Pancreas (tissue), 10 donors: ENCODE data around the gene TCEAL9. TPM values are rescaled to one million over a fixed set of nuclear protein-coding genes. Genes with fewer than 3 reads are reported as not detected.

Experiments used
- ATAC-seq, 4 donors: fragments of 200-7000 bp; cut with Tn5 transposase; one replicate each; pipeline versions ENCODE4 v1.8.0 to v1.9.1; 2020; ENCODE audit warnings: mild to moderate bottlenecking in 4 of 4, moderate library complexity in 4 of 4
- DNase-seq, 6 donors: peaks; one replicate each; pipeline ENCODE4 v3.0.0-alpha.2; 2020
- FAIRE-seq: peaks from 2 replicates; lab custom pipeline; 2012; peaks lifted over from hg19 to GRCh38; lab: Jason Lieb, UNC
- H3K27ac ChIP-seq, 4 donors: fragments of 200-600 bp; sonication (generic); 1 replicate in 3 of 4; 2 replicates in 1 of 4; pipeline versions ENCODE4 v1.5.0 to v1.8.0; 2020
- H3K27me3 ChIP-seq, 4 donors: fragments of 200-600 bp; one replicate each; pipeline ENCODE4 v1.8.0; 2021
- H3K36me3 ChIP-seq, 3 donors: fragments of 200-600 bp; sonication (generic) in 1 of 3; one replicate each; pipeline versions ENCODE4 v1.5.0 to v1.8.0; 2020 to 2021
- H3K4me1 ChIP-seq, 3 donors: fragments of 200-600 bp; one replicate each; pipeline ENCODE4 v1.8.0; 2021
- H3K4me3 ChIP-seq, 4 donors: fragments of 200-600 bp; sonication (generic) in 2 of 4; one replicate each; pipeline versions ENCODE4 v1.5.0 to v1.8.0; 2020 to 2021
- H3K9me3 ChIP-seq, 4 donors: fragments of 200-600 bp; one replicate each; pipeline ENCODE4 v1.8.0; 2021
- CTCF ChIP-seq, 4 donors: fragments of 200-600 bp; sonication (generic) in 3 of 4; IDR thresholded peaks; one replicate each; pipeline versions ENCODE4 v1.5.0 to v1.8.0; 2021; ENCODE audit warnings: antibody characterized with exemption in 4 of 4
- WGBS, 2 donors: extraction: QIAGEN DNeasy Blood & Tissue Kit; methylation state at CpG; one replicate each; pipeline ENCODE4 v1.1.7; 2013; 5-methylcytosine and 5-hydroxymethylcytosine counted together
- intact Hi-C, 3 donors: fragments of 100-400 bp; cut with DNase I; formaldehyde crosslinking; loops; one replicate each; pipeline versions ENCODE4 v1.11.1 to v1.14.2; 2022
- polyA plus RNA-seq, 2 donors: library from polyadenylated mRNA; stranded (reverse); fragments of 200-250 nt; gene quantifications; one replicate each; pipeline ENCODE4 v1.2.3, GENCODE V29; 2013
- total RNA-seq, 6 donors: library from RNA; stranded (reverse); fragmentation: NEBNext Ultra II Directional in 4 of 6; extraction: Animal tissue kit (Norgen Biotek cat#: 25700) in 4 of 6; gene quantifications; one replicate each; pipeline versions ENCODE4 v1.2.1 to v1.2.4, GENCODE V29; 2021 to 2023
- donor health status: healthy with polysubstance abuse.
- donor health status: DM: no; HTN: no; CAD: no; lungs with moderate emphysema.
- donor health status: DM: no; HTN: no; CAD: no.
- donor health status: control.
- donor health status: control.
- donor health status: Bipolar disorder and iron deficiency.
- donor health status: DM: yes; HTN: yes; CAD: no.
- donor health status: DM: no; HTN: no; CAD: no.
- donor health status: DM: no; HTN: no; CAD: no.
- donor health status: DM: yes; HTN: yes; CAD: no.

The TCEAL9 gene
- total and polyA plus RNA-seq, 8 donors, result 7.3 to 71.8 (median 14.9) TPM

DNA sequence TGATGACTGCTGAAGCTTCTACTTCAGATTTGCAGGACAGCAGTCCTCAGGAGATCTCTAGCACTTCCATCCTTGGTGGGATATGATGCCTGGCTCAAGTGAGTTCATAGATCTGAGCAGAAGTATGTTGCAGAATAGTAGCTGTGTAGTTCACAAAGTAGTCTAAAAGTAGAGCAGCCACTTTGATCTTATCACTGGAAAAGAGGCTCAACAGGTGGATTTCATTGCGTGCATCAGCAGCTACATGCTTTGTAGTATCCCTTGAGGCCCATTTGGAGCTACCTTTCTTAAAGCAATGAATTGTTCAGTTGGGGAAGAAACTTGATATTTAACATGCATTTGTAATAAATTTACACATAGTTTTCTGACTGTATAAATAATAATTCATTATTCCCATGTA is 50.0 kb downstream of the TCEAL9 start:
- Histone ChIP-seq H3K4me1 (no peaks in the 10 kb centered on the region), H3K27ac (no peak overlapping the region), H3K36me3 (no peaks in the 10 kb centered on the region), H3K27me3 (peaks cover 0 to 10% (median 0%) of the 10 kb centered on the region in 4 donors), H3K4me3 (no peak overlapping the region), H3K9me3 (no peaks in the 10 kb centered on the region)
- no peak for FAIRE-seq
- no peak for DNase-seq
- intact Hi-C loops, result no loop called here
- ATAC-seq, result no peak
- WGBS, 2 donors, result 86 to 95% methylated on average over 1 of the region's 1 CpG
- TF ChIP-seq CTCF (IDR thresholded peaks at IDR 0.05), result no peak

DNA sequence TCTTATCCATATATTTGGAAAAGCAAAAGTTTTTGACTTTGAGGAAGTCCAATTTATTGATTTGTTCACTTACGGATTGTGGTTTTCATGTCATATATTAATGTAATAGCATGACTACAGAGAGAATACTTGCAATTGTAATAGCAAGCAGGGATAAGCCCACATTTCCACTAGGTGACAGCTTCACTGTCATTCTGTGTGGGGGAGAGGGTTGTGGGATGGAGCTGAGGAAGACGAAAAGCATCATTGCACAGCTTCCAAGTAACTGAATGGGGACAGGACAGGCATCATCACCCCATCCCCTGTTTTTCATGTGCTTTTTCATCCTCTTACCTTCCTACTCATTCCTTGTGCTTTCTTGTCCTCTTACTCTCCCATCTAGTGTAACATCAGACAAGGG is 51.5 kb downstream of the TCEAL9 start:
- no peaks in the 10 kb centered on the region for H3K9me3 ChIP-seq
- H3K27me3 ChIP-seq, result peaks cover 0 to 3% (median 0%) of the 10 kb centered on the region in 4 donors
- no peak for DNase-seq
- no peak for ATAC-seq
- H3K4me1 ChIP-seq, result no peaks in the 10 kb centered on the region
- intact Hi-C loops, result no loop called here
- no peaks in the 10 kb centered on the region for H3K36me3 ChIP-seq
- TF ChIP-seq CTCF (IDR thresholded peaks at IDR 0.05), result no peak
- no peak overlapping the region for H3K4me3 ChIP-seq
- WGBS, 2 donors, result 82 to 92% methylated on average over 2 of the region's 2 CpGs
- no peak for FAIRE-seq
- H3K27ac ChIP-seq, result no peak overlapping the region

Other genes starting within 250 kb of the TCEAL9 start
- 10 to 100 TPM in 3 of 6 donors, 1 to 10 TPM in 3; 7.4 to 18.5 (median 9.7) TPM for gene BEX4, start 141.4 kb upstream of the TCEAL9 start, total RNA-seq
- gene BEX4, start 141.4 kb upstream of the TCEAL9 start, polyA plus RNA-seq, result 10 to 100 TPM; 24.9 to 89.2 TPM
- 10 to 100 TPM; 16.8 to 25.7 (median 21.6) TPM for gene TCEAL8, start 101.4 kb upstream of the TCEAL9 start, total RNA-seq
- 10 to 100 TPM; 25.5 to 56.6 TPM for gene TCEAL8, start 101.4 kb upstream of the TCEAL9 start, polyA plus RNA-seq
- gene TCEAL5, start 79.8 kb upstream of the TCEAL9 start, total RNA-seq, result under 1 TPM in 4 of 6 donors, not detected in 2; 0.16 to 0.47 (median 0.31) TPM
- gene TCEAL5, start 79.8 kb upstream of the TCEAL9 start, polyA plus RNA-seq, result 1 to 10 TPM; 1.1 to 5.7 TPM
- 10 to 100 TPM; 11.2 to 19.0 (median 13.8) TPM for gene BEX2, start 45.5 kb upstream of the TCEAL9 start, total RNA-seq
- gene BEX2, start 45.5 kb upstream of the TCEAL9 start, polyA plus RNA-seq, result 100 to 1,000 TPM in 1 of 2 donors, 10 to 100 TPM in 1; 24.0 to 113 TPM
- 1 to 10 TPM in 2 of 6 donors, under 1 TPM in 4; 0.12 to 1.3 (median 0.34) TPM for gene TCEAL7, start 26.3 kb upstream of the TCEAL9 start, total RNA-seq
- 1 to 10 TPM in 1 of 2 donors, under 1 TPM in 1; 0.72 to 2.6 TPM for gene TCEAL7, start 26.3 kb upstream of the TCEAL9 start, polyA plus RNA-seq
- 10 to 100 TPM; 30.2 to 55.3 (median 39.0) TPM for gene BEX3, start 20.0 kb downstream of the TCEAL9 start, total RNA-seq
- 100 to 1,000 TPM in 1 of 2 donors, 10 to 100 TPM in 1; 40.7 to 184 TPM for gene BEX3, start 20.0 kb downstream of the TCEAL9 start, polyA plus RNA-seq
- under 1 TPM in 5 of 6 donors, not detected in 1; 0.06 to 0.19 (median 0.12) TPM for gene RAB40A, start 163.0 kb downstream of the TCEAL9 start, total RNA-seq
- under 1 TPM; 0.08 to 0.12 TPM for gene RAB40A, start 163.0 kb downstream of the TCEAL9 start, polyA plus RNA-seq
- gene TCEAL4, start 229.0 kb downstream of the TCEAL9 start, total RNA-seq, result 10 to 100 TPM; 16.7 to 31.4 (median 24.7) TPM
- 100 to 1,000 TPM in 1 of 2 donors, 10 to 100 TPM in 1; 99.7 to 132 TPM for gene TCEAL4, start 229.0 kb downstream of the TCEAL9 start, polyA plus RNA-seq